ENCODE data around the gene CD93.

Gene CD93

GRCh38 chr20:23074052-23074451 lies 12.1 kb downstream of the CD93 start (continued):
- TF ChIP-seq TOX (CRISPR knock-in tag; IDR thresholded peaks at IDR 0.05; ENCODE audit: borderline replicate concordance) (no peak), CREB5 (CRISPR knock-in tag; IDR thresholded peaks at IDR 0.05; ENCODE audit: low read depth) (no peak), PPARA (CRISPR knock-in tag; IDR thresholded peaks at IDR 0.05; ENCODE audit: borderline replicate concordance) (no peak), TSHZ2 (CRISPR knock-in tag; IDR thresholded peaks at IDR 0.05) (no peak), ESRRG (CRISPR knock-in tag; IDR thresholded peaks at IDR 0.05) (no peak), TCF4 (CRISPR knock-in tag; IDR thresholded peaks at IDR 0.05; ENCODE audit: borderline replicate concordance) (no peak)

- ATAC-seq, result no peak
- TF ChIP-seq SNAI2 (CRISPR knock-in tag; IDR thresholded peaks at IDR 0.05) (no peak), ZFP30 (CRISPR knock-in tag; IDR thresholded peaks at IDR 0.05) (no peak), ZNF565 (CRISPR knock-in tag; conservative IDR thresholded peaks at IDR 0.05; ENCODE audit: low read depth) (no peak), ZC3H10 (CRISPR knock-in tag; IDR thresholded peaks at IDR 0.05) (no peak), ESRRG (CRISPR knock-in tag; IDR thresholded peaks at IDR 0.05) (no peak), ZNF8 (CRISPR knock-in tag; IDR thresholded peaks at IDR 0.05) (no peak), BACH2 (CRISPR knock-in tag; IDR thresholded peaks at IDR 0.05; ENCODE audit: borderline replicate concordance) (no peak), ARNTL (CRISPR knock-in tag; IDR thresholded peaks at IDR 0.05; ENCODE audit: borderline replicate concordance, low read depth) (no peak), ZNF70 (CRISPR knock-in tag; IDR thresholded peaks at IDR 0.05) (no peak), PATZ1 (CRISPR knock-in tag; IDR thresholded peaks at IDR 0.05; ENCODE audit: borderline replicate concordance) (no peak), POU6F1 (CRISPR knock-in tag; IDR thresholded peaks at IDR 0.05; ENCODE audit: borderline replicate concordance, low read depth) (no peak), GLIS3 (CRISPR knock-in tag; IDR thresholded peaks at IDR 0.05) (no peak), ZFP3 (CRISPR knock-in tag; IDR thresholded peaks at IDR 0.05) (no peak), CREB5 (CRISPR knock-in tag; IDR thresholded peaks at IDR 0.05; ENCODE audit: low read depth) (no peak), OSR1 (CRISPR knock-in tag; IDR thresholded peaks at IDR 0.05) (no peak), TCF4 (CRISPR knock-in tag; IDR thresholded peaks at IDR 0.05; ENCODE audit: borderline replicate concordance) (no peak)
These were observed 13.1 kb downstream of the CD93 start for GRCh38 chr20:23072892-23073586.

GRCh38 chr20:23071996-23072395 lies 14.1 kb downstream of the CD93 start:
- no peak for TF ChIP-seq ZFP3 (CRISPR knock-in tag; IDR thresholded peaks at IDR 0.05)
- no peak for TF ChIP-seq ARNTL (CRISPR knock-in tag; IDR thresholded peaks at IDR 0.05; ENCODE audit: borderline replicate concordance, low read depth)
- no peak for TF ChIP-seq TOX (CRISPR knock-in tag; IDR thresholded peaks at IDR 0.05; ENCODE audit: borderline replicate concordance)
- no peak for TF ChIP-seq ZNF565 (CRISPR knock-in tag; conservative IDR thresholded peaks at IDR 0.05; ENCODE audit: low read depth)
- no peak for TF ChIP-seq GLIS3 (CRISPR knock-in tag; IDR thresholded peaks at IDR 0.05)
- TF ChIP-seq POU6F1 (CRISPR knock-in tag; IDR thresholded peaks at IDR 0.05; ENCODE audit: borderline replicate concordance, low read depth), result no peak
- no peak for TF ChIP-seq PPARA (CRISPR knock-in tag; IDR thresholded peaks at IDR 0.05; ENCODE audit: borderline replicate concordance)
- no peak for TF ChIP-seq ISL1 (CRISPR knock-in tag; IDR thresholded peaks at IDR 0.05)
- TF ChIP-seq ZNF70 (CRISPR knock-in tag; IDR thresholded peaks at IDR 0.05), result no peak
- TF ChIP-seq CSDC2 (CRISPR knock-in tag; IDR thresholded peaks at IDR 0.05), result no peak
- no peak for TF ChIP-seq TSHZ2 (CRISPR knock-in tag; IDR thresholded peaks at IDR 0.05)
- no peak for ATAC-seq
